Body of pancreas (tissue), 4 donors: ENCODE measurements around the gene PARP1.

Experiments used
- CTCF ChIP-seq, 7 experiments: fragments of 450-650 bp in 4 of 7; fragments of 200-600 bp in 3 of 7; sonication (generic) in 3 of 7; IDR thresholded peaks; one replicate each; pipeline ENCODE4 v1.5.1; 2016 to 2019; ENCODE audit warnings: antibody characterized with exemption in 7 of 7
- POLR2A ChIP-seq, 3 donors: fragments of 450-650 bp; IDR thresholded peaks; one replicate each; pipeline ENCODE4 v1.6.1; 2016; ENCODE audit warnings: antibody characterized with exemption in 3 of 3, mild to moderate bottlenecking in 2 of 3

GRCh38 chr1:226390681-226391080 lies 17.2 kb downstream of the PARP1 start:
- TF ChIP-seq CTCF (IDR thresholded peaks at IDR 0.05) (no peak), POLR2A (IDR thresholded peaks at IDR 0.05) (no peak)
